Amygdala (tissue), 56 donors: ENCODE results near the gene TAF1A.
A peak's percentile ranks its signal among the peaks of the same experiment; 100 is the strongest.
"Not testable (repeated sequence)": the region's sequence is repeated elsewhere in the genome, so short reads cannot be mapped to it uniquely, and the experiment has no call there.

Source experiments
- DNase-seq, 56 donors: peaks; one replicate each; lab custom pipeline; 2025; lab: John Stamatoyannopoulos, UW

The TAF1A gene

DNA sequence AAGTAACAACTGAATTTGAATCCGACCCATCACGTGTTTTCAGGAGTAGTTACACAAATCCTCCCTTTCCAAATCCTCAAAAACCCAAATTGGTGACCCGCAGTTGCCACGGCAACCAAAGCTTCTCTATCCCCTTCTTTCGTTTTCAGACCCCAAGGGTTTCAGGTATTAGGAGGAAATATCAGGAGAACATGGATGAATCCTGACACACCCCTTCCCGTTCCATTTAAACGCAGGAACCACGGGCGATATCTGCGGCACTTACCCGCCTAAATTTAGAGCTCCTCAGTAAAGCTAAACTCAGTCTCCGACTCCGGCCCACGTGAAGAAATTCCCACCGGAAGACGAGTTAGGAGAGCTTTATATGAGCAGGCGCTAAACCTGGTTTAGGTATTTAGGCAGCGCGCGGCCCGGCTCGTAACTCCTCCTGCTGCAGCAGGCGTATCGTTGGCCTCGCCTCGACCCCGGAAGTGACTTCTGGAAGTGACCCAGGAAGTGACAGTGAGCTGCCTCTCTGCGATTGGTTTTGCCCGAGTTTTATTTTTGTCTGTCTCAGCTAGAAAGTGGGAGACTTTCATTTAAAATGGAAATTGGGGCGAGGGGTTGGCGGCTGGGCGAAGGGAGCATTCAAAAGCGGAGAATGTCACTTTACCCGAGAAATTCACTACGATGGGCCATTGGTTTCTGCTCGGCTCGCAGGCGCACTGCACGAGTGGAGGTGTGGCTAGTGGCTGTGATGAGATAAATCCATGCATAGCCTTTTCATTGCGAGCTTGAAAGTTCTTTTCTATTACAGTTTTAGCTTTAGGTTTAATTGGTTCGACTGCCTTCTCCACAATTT, at the start of gene TAF1A:
TSS of gene TAF1A (minus strand) at position 472 of the 841 bp plus-strand sequence.
- DNase-seq = peak; percentile 19 to 89 (median 76)

DNA sequence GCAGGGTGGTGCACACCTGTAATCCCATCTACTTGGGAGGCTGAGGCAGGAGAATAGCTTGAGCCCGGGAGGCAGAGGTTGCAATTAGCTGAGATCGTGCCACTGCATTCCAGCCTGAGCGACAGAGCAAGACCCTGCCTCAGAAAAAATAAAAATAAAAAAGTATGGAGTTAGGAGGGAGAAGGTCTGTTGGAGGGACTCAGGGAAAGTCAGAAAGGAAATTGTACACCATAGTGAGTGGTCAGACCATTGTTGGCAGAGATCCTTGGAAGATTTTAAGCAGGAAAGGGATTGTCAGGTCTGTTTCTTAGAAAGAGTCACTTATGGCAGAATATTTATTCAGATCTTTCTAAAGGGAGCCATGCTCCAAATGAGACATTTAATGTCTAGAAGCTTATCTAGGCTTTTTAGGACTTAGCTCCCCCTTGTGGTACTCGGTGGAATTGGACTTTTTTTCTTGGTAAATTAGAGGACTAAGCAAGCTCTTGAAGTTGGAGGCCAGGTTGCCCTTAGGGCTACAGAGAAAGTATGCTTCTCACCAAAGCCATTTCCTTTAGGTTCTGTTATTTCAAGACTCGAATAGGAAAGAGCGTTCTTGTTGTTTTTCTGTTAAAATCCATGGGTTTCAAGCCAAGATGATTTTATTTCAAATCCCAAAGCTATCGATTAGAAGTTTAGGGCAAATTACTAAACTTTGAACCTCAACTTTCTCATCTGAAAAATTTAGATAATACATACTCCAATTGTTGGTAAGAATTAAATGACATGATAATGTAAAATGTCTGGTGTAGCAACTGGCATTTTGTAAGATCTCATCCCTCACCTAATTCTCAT, 44.7 kb upstream of the TAF1A start:
- DNase-seq = peak in 23 of 56 donors; percentile 1 to 92 (median 31)

DNA sequence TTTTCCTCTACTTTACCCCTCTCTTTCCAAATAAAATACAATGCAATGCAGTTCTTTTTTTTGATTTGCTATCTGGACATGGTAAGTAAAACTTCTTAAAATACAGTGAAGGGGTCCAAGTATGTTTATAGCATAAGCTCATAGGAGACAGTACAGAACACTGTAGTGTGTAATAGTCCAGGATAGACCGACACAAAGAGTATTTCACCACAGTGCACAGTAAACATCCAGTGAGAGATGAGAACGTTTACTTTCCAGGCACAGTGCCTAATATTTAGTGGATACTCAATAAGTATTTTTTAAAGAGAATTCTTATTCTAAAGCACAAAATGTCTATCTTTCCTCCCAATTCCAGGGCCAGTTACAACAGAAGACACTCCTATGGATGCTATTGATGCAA, 43.0 kb upstream of the TAF1A start:
- no peak for DNase-seq

DNA sequence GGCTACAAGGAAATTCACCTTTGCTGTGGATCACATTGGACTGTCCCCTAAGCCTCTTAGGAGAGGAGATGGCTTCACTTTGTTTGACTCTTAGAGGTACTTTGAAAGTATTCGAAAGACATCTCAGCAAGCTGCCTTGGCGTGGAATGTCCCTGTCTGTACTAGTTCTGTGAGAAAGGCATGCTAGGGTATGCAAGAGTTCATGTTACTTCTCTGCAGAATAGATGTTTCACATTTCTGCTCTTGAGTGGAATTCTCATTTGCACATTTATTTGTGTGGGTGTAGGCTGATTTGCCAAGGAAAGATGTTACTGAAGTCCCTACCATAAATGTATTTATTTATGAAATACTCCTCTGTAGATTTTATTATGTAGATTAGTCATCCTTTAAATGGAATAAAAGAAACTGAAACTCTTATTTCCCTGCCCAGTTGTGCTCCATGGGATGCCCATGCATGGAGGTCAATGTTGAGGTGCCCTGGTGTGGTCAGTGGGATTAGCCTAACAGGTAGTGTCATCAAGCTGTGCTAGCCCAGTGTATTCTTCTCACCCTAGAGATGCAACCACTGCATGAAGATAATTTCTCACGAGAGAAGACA, 42.0 kb upstream of the TAF1A start:
- DNase-seq = no peak

DNA sequence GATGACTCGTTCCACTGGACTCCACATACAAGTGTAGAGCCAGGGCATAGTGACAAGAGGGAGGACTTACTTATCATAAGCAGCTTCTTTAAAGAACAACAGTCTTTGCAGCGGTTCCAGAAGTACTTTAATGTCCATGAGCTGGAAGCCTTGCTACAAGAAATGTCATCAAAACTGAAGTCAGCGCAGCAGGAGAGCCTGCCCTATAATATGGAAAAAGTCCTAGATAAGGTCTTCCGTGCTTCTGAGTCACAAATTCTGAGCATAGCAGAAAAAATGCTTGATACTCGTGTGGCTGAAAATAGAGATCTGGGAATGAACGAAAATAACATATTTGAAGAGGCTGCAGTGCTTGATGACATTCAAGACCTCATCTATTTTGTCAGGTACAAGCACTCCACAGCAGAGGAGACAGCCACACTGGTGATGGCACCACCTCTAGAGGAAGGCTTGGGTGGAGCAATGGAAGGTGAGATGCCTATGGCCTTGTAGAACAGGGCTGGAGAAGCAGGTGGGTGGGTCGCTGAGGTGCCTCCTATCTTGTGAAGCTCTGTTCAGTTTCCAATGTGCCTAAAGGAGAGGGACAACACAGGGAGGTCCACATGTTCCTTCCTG, 40.3 kb upstream of the TAF1A start:
- DNase-seq = no peak

DNA sequence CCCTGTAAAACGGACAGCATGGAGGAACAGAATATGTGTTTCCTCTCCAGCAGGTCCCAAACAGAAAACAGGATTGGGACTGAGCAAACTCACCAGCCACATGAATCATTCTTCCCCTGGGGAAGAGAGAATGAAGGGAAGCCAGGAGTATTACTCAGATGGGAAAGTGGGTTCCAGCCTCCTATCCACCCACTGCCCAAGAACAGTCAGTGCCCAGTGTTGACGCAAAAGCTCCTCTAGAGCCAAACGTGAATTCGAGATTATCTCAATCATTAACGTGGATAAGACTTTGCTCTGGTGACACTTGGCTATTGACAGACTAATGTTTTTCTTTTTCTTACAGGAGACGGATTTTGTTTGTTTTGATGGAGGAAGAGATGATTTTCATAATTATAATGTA, 37.5 kb upstream of the TAF1A start:
- no peak for DNase-seq

DNA sequence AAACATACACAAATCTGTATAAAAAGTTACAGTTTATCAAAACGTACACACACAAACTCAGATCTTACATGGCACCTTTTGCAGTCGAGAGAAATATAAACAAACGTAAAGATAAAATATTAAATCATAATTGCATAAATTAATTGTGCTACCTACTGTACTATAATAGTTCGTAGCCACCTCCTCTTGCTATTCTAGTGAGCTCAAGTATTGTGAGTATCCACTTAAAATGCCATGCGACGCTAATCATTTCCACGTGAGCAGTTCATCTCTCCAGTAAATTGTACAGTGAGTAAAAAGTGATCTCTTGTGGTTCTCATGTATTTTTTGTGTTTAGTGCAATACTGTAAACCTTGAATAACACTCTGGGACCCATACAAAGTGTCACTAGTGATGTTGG, 34.5 kb upstream of the TAF1A start:
- no peak for DNase-seq

DNA sequence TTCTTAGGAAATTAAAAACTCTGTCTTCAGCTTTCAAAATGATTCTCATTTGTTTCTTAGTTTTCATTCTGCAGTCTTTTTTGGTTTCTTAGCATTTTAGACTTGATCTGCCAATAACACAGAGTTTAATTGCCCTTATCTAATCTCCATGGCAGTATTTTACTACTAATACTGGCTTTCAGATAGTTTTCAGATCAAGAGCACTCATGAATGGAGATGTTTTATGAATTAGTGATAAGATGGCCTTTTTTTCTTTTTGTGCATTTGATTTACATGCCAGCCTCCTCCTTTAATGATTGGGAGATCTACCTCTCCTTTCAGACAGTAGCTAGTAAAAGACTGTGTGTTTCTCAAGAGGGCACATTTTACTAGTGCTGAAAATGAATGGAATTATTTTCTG, 33.7 kb upstream of the TAF1A start:
- no peak for DNase-seq

DNA sequence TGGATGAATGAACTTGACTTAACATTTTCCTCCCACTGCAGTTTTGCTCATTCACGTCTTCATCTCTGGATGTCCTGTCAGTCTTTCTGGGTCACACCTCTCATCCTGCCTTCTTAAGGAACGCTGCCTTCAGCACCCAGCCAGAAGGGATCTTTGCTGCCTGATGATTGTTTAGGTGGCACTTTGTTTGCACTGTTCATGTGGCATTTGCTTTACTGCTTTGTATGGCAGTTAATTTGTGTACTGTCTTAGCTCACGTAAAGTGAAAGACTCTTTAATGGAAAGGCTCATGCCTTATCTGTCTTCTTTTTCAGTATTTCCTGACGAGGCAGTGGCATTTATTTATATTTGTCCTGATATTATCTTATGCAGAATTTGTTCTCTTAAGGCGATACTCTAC, 33.0 kb upstream of the TAF1A start:
- no peak for DNase-seq

DNA sequence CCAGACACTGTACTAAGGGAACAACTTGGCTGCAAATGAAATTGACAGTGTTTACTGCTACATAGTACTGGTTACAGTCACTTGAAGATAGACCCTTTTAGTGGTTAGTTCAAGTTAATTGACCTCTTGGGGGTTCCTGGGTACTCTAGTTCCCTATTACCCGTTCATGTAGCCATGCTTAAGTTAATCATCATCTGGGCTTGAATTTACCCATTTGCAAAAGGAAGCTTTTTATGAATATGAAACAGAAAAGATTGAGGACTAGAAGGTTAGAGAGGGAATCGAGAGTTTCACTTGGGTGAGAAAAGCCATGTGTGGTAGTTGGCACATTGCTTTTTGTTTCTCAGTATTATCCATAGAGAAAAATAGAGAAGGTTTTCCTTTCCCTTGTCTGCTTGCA, 30.8 kb upstream of the TAF1A start:
- no peak for DNase-seq

DNA sequence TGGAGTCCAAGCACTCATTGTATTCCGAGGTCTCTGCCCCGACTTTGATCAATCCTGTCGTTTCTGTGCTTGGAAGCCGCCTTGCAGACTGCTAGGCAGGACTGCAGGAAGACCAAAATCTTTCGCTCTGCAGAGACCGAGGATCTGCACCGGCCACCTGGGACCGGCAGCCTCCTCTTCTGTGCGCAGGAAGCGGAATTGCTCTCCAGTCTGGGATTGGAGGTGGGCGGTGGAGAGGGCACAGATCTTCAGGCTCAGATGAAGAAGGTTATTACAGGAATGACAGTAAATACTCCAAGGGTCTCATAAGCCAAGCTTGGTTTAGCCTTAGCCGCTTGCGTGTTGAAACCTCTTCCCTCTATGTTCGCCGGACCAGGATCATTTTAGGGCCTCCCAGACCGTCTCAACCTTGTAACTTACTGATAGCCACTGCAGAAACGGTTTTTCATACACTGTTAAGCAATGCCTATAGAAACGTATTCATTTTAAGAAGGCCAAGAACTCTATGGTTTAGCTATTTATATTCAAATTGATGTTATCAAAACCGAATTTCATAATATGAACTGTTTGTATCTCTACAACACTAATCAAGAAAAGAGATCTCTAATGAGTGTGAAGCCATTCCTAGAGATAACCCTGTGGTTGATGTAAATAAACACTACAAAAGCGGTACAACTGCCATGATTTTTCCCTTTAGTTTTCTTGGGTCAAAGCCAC, 29.3 kb upstream of the TAF1A start:
- peak in 14 of 56 donors; percentile 12 to 60 (median 26) for DNase-seq

DNA sequence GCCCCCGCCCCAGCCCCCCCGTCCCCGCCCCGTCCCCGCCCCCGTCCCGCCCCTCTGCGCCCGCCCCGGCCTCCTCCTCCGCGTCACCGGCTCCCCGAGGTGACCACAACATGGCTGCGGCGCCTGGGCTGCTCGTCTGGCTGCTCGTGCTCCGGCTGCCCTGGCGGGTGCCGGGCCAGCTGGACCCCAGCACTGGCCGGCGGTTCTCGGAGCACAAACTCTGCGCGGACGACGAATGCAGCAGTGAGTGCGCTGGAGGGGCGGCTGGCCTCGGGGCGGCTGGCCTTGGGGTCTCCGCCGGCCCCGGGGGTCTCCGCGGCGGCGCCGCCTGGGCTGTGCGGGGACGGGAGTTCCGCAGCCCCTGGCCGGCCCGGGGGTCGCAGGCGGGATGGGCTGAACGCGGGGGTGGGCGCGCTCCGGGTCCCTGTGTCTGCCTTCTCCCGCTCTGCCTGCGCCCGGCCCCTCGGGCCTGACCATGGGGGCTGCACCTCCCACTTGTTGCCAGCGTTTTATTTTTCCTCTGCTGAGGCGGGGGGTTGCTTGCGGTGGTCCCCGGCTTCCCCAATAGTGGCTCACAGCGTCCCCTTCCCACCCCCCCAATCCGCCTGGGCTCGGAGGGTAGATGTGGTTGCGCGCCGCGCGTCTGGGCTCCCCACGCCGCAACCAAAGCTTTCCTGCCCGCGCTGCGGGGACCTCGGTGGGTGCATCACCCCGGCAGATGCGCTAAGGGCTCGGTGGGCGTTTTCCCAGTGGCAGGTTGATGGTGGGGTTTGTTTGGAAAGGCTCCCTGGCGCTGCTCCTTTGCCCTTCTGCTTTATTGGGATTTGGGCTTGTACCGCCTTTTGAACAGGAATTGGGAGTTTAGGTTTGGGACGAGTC, 28.5 kb upstream of the TAF1A start, which contains the start of gene MIA3:
TSS of gene MIA3 (plus strand) at position 97 of the 879 bp plus-strand sequence. CDS start at position 111, 14 bp downstream.
- DNase-seq = peak in 47 of 56 donors; percentile 35 to 94 (median 81)

DNA sequence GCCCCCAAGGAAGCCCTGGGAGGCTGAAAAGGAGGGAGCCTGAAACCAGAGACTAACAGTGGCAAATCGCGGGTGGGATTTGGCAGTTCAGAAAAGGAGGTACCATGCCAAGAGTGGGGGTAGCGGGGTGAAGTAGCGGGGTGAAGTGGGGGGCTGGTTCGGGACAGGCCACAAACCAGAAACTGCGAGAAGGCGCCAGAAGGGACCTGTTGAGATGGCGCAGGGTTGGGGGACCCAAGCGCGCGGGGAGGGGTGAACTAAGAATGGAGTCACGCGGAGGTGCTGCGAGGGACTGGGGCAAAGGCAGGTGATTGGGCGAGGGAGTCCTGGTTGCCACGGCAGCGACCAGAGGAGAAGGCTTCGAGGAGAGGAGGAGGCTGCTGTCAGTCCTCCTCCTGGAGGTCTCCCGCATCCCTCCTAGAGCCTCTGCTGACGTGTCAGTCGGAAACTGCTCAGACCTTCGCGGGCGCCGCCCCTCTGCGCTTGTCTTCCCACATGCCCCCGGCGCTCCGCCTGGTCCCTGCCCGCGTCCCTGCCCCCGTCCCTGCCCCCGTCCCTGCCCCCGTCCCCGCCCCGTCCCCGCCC, 27.7 kb upstream of the TAF1A start:
- DNase-seq = peak in 55 of 56 donors; percentile 27 to 96 (median 83)

DNA sequence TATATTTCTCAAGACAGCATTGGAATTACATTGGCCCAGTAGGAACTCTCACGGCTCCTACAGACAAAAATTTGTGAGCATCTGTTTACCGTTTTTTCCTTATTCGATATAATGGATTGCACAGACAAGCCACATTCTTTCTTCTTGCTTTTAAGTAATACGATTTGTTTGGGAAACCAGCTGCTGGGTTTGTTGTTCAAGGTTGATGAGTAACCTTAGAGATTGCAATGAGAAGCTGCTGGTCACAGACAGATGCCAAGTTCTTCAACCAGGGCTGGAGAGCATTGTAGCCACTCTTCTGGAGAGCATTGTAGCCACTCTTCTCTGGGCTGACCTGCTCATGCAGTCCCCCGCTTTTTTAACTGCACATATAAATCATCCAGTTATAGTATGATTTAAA, 26.8 kb upstream of the TAF1A start:
- DNase-seq = no peak

DNA sequence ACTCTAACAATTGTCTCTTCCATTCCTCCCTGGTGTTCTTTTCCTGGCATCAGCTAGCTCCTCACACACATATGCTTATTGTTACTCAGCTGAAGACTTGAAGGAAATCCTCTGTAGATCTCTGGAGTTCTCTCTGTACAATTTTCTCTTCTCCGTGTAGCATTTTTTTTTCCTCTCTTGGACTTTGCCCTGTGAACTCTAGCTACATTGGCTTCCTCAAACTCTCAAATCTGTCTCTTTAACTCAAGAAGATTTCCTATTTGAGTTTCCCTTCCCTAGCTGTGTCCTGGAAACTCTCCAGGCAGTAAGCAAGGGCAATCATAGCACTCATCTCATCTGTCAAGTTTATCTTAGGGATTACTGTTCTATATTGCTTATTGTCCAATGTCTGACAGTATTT, 23.9 kb upstream of the TAF1A start:
- no peak for DNase-seq

DNA sequence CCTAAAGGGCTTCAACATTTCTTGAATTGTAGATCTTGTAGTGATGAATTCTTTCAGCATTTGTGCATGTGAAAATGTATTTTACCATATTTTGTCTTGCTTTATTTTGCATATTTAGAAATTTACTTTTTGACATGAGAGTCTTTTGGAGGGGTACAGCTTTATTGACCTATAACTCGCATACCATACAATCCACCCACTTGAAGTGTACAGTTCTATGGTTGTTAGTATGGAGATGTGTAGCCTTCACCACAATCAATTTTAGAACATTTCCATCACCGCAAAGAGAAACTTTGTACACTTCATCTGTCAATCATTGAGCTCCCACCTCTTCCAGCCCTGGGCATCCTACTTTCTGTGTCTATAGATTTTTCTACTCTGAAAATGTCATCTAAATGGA, 21.0 kb upstream of the TAF1A start:
- DNase-seq = no peak

DNA sequence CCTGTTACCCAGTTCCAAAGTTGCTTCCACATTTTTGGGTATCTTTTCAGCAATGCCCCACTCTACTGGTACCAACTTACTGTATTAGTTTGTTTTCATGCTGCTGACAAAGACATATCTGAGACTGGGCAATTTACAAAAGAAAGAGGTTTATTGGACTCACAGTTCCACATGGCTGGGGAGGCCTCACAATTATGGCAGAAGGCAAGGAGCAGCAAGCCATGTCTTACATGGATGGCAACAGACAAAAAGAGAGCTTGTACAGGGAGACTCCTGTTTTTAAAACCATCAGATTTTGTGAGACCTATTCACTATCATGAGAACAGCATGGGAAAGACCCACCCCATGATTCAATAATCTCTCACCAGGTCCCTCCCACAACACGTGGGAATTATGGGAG, 19.4 kb upstream of the TAF1A start:
- DNase-seq = not testable (repeated sequence)

DNA sequence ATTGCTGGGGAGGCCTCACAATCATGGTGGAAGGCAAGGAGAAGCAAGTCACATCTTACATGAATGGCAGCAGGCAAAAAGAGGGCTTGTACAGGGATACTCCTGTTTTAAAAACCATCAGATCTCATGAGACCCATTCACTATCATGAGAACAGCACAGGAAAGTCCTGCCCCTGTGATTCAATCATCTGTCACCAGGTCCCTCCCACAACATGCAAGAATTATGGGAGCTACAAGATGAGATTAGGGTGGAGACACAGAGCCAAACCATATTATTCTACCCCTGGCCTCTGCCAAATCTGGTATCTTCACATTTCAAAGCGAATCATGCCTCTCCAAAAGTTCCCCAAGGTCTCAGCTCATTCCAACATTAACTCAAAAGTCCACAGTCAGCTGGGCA, 17.0 kb upstream of the TAF1A start:
- no peak for DNase-seq

DNA sequence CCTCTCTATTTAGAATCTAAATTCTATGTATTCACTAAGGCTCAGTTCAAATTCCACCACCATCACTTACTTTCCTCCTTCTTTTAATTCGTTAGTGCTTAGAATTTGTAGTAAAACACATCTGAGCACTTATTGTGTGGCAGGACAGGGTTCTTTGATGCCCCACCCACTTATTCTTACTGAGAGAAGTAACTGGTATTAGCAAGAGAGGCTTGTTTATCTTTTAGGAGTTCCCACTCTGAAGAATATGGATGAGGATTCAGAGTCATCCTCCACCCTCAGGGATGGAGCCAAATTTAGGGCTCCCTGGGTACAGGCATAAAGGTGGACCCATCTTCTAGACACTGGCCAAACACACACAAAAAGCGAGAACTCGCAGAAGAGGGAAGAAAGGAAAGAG, 11.5 kb upstream of the TAF1A start:
- DNase-seq = no peak
